ENCODE data around the gene NRIP1. TPM values are rescaled to one million over a fixed set of nuclear protein-coding genes. Genes with fewer than 3 reads are reported as not detected.

NRIP1 gene
- total and polyA plus RNA-seq, 2 donors (not counting 3 experiments of a cell fraction or from before 2014, with no cell fraction given), result 2.8 to 24.0 TPM

GRCh38 chr21:14918527-14918926 lies 146.3 kb downstream of the NRIP1 start:
- dilution Hi-C loops (cut with MboI; ENCODE audit: extremely low pct_ligation_motif_present, low sequenced_read_pairs) (no loop called here), intact Hi-C loops (cut with micrococcal nuclease) (no loop called here)
- no peaks in the 10 kb centered on the region for H3K9me1 ChIP-seq (replicated peaks; ENCODE audit: control insufficient read depth, extremely low read depth, insufficient read depth, low read length)
- H4K20me1 ChIP-seq (replicated peaks; ENCODE audit: control insufficient read depth, extremely low read depth, insufficient read depth, low read length), result no peaks in the 10 kb centered on the region
- H3K27ac ChIP-seq (ENCODE audit: insufficient read depth, low read depth, low read length), result no peak overlapping the region
- no peaks in the 10 kb centered on the region for H3K36me3 ChIP-seq (ENCODE audit: control insufficient read depth in 2 of 2, extremely low read depth in 1 of 2, insufficient read depth in 2 of 2, low read length in 2 of 2)
- no TSS peak for BruUV-seq (replicated peaks)
- TF ChIP-seq FOS (IDR thresholded peaks at IDR 0.05; ENCODE audit: borderline replicate concordance, insufficient read depth, low read length), result no peak
- TF ChIP-seq MAX (IDR thresholded peaks at IDR 0.05; ENCODE audit: insufficient read depth, insufficient read length), result no peak
- no peak for TF ChIP-seq MYC (IDR thresholded peaks at IDR 0.05; ENCODE audit: low read depth, low read length)
- TF ChIP-seq POLR2A (IDR thresholded peaks at IDR 0.05; ENCODE audit: low read depth, low read length), result no peak
- no peak for TF ChIP-seq EZH2 (IDR thresholded peaks at IDR 0.05; ENCODE audit: borderline replicate concordance, low read depth, low read length, severe bottlenecking)
- TF ChIP-seq, protein P1, sequence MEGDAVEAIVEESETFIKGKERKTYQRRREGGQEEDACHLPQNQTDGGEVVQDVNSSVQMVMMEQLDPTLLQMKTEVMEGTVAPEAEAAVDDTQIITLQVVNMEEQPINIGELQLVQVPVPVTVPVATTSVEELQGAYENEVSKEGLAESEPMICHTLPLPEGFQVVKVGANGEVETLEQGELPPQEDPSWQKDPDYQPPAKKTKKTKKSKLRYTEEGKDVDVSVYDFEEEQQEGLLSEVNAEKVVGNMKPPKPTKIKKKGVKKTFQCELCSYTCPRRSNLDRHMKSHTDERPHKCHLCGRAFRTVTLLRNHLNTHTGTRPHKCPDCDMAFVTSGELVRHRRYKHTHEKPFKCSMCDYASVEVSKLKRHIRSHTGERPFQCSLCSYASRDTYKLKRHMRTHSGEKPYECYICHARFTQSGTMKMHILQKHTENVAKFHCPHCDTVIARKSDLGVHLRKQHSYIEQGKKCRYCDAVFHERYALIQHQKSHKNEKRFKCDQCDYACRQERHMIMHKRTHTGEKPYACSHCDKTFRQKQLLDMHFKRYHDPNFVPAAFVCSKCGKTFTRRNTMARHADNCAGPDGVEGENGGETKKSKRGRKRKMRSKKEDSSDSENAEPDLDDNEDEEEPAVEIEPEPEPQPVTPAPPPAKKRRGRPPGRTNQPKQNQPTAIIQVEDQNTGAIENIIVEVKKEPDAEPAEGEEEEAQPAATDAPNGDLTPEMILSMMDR (IDR thresholded peaks at IDR 0.05; ENCODE audit: extremely low read depth in 1 of 2, insufficient read depth in 1 of 2, low read depth in 1 of 2, low read length in 2 of 2), result no peak
- no peak for TF ChIP-seq GATA2 (IDR thresholded peaks at IDR 0.05; ENCODE audit: insufficient read depth, insufficient read length, low read depth, low read length)
- no peak for TF ChIP-seq POLR2AphosphoS5 (IDR thresholded peaks at IDR 0.05; ENCODE audit: insufficient read depth, low read depth, low read length)
- TF ChIP-seq JUN (IDR thresholded peaks at IDR 0.05; ENCODE audit: borderline replicate concordance, insufficient read depth, insufficient read length, low read depth), result no peak
- no peak overlapping the region for H3K9ac ChIP-seq (replicated peaks; ENCODE audit: extremely low read depth, insufficient read depth, low read length)
- ChIA-PET CTCF (interaction anchor here (1.1 to 1.7 kb wide), 2 partner anchors 8 to 24 kb away, joined by 3 to 6 read pairs; no protein-coding TSS in a partner anchor), POLR2A (no interaction called here)
- H3K9me3 ChIP-seq (replicated peaks; ENCODE audit: control insufficient read depth, insufficient read depth, low read length), result no peaks in the 10 kb centered on the region
- DNase-seq (ENCODE audit: low read depth, low spot score) (no peak), FAIRE-seq (no peak)
- no peak overlapping the region for H3K4me3 ChIP-seq (replicated peaks in 1 of 3; ENCODE audit: insufficient read depth in 1 of 3, low read depth in 1 of 3, low read length in 3 of 3)
- no peaks in the 10 kb centered on the region for H3K4me1 ChIP-seq (ENCODE audit: control insufficient read depth, extremely low read depth, insufficient read depth, low read length)
- no peak overlapping the region for H3K4me2 ChIP-seq (ENCODE audit: insufficient read depth, low read length)
- H2AFZ ChIP-seq (ENCODE audit: low read depth, low read length), result no peak overlapping the region
- no peaks in the 10 kb centered on the region for H3K27me3 ChIP-seq (ENCODE audit: control insufficient read depth in 2 of 2, insufficient read depth in 2 of 2, low read length in 2 of 2)
- no peaks in the 10 kb centered on the region for H3K79me2 ChIP-seq (ENCODE audit: control insufficient read depth, insufficient read depth, low read length)

All from endothelial cell of umbilical vein (primary cell).